ENCODE data around the gene DNAAF9. TPM values are rescaled to one million over a fixed set of nuclear protein-coding genes. Genes with fewer than 3 reads are reported as not detected.

DNAAF9 gene
- total and polyA plus RNA-seq, 8 donors: 3.9 to 10.2 (median 5.1) TPM

GRCh38 chr20:3407771-3408637 lies 535 bp upstream of the DNAAF9 start:
- DNase-seq: peak; percentile 68 to 86 (median 75)
- Histone ChIP-seq H3K4me1 (peaks cover 0 to 13% (median 10%) of the 10 kb centered on the region in 3 donors), H3K27me3 (no peaks in the 10 kb centered on the region), H3K9me3 (no peaks in the 10 kb centered on the region), H3K36me3 (no peaks in the 10 kb centered on the region), H3K4me3 (peak overlapping the region; percentile 60 to 80 (median 76)), H3K27ac (peak overlapping the region; percentile 69 to 91 (median 86))
- no peak for FAIRE-seq
- ATAC-seq: peak; percentile 72 to 88 (median 81)
- intact Hi-C loops (cut with DNase I): no loop called here
- 0 to 1% methylated on average over 37 to 59 of the region's 59 CpGs for WGBS, 2 donors
- TF ChIP-seq CTCF (IDR thresholded peaks at IDR 0.05): no peak

- peak overlapping the region; percentile 69 to 91 (median 86) for H3K27ac ChIP-seq
- intact Hi-C loops (cut with DNase I): no loop called here
Observed at GRCh38 chr20:3406481-3407039, 909 bp downstream of the DNAAF9 start.

GRCh38 chr20:3405696-3406358 lies 1.6 kb downstream of the DNAAF9 start:
- no peak for TF ChIP-seq CTCF (IDR thresholded peaks at IDR 0.05)
- Histone ChIP-seq H3K27me3 (no peaks in the 10 kb centered on the region), H3K9me3 (no peaks in the 10 kb centered on the region), H3K27ac (peak overlapping the region in 3 of 4 donors; percentile 84 to 91 (median 87)), H3K4me3 (peak overlapping the region in 3 of 4 donors; percentile 75 to 80 (median 77)), H3K36me3 (no peaks in the 10 kb centered on the region), H3K4me1 (peaks cover 0 to 16% (median 10%) of the 10 kb centered on the region in 3 donors)
- 24 to 29% methylated on average over 3 of the region's 3 CpGs for WGBS, 2 donors
- FAIRE-seq: no peak
- ATAC-seq: no peak
- DNase-seq: no peak
- intact Hi-C loops (cut with DNase I): no loop called here

More at GRCh38 chr20:3406481-3407039, 909 bp downstream of the DNAAF9 start:
- FAIRE-seq (no peak), ATAC-seq (peak in 2 of 4 donors; percentile 0 to 4), DNase-seq (peak in 4 of 6 donors; percentile 14 to 41 (median 26))
- Histone ChIP-seq H3K4me3 (peak overlapping the region; percentile 60 to 80 (median 76)), H3K4me1 (peaks cover 0 to 13% (median 10%) of the 10 kb centered on the region in 3 donors), H3K27me3 (no peaks in the 10 kb centered on the region), H3K9me3 (no peaks in the 10 kb centered on the region), H3K36me3 (no peaks in the 10 kb centered on the region)
- WGBS, 2 donors: 23 to 26% methylated on average over 27 of the region's 27 CpGs
- TF ChIP-seq CTCF (IDR thresholded peaks at IDR 0.05): no peak

GRCh38 chr20:3405139-3405538 lies 2.3 kb downstream of the DNAAF9 start:
- Histone ChIP-seq H3K27ac (no peak overlapping the region), H3K4me3 (no peak overlapping the region), H3K27me3 (no peaks in the 10 kb centered on the region), H3K36me3 (no peaks in the 10 kb centered on the region), H3K9me3 (no peaks in the 10 kb centered on the region), H3K4me1 (peaks cover 0 to 18% (median 13%) of the 10 kb centered on the region in 3 donors)
- ATAC-seq (no peak), DNase-seq (no peak), FAIRE-seq (no peak)
- intact Hi-C loops (cut with DNase I): no loop called here
- WGBS, 2 donors: 62 to 65% methylated on average over 2 of the region's 2 CpGs
- no peak for TF ChIP-seq CTCF (IDR thresholded peaks at IDR 0.05)

Measured in pancreas (tissue), 10 donors.